ENCODE data around the gene IGF2.

DNA sequence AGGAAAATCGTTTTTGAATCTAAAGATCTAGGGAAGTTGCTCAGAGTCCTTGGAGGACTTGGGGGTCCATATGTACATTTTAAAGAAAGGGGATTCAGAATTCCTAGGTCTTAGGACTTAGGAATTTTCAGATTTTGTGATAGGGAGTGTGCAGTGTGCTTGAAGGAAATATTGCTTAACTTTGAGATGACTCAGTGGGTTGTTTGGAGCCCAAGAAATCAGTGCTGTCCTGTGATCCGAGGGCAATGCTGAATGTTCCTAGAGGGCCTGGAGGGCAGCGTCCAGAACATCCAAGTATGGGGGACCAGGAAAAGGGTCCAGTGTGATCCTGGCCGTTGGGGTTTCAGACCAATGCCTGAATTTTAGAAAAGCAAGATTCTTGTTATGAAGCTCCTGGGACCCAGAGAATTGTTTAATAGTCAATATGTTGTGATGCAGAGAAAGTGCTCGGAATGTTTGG lies 3.1 kb upstream of the IGF2 start:
- TF ChIP-seq NFXL1 (IDR thresholded peaks at IDR 0.05; ENCODE audit: borderline replicate concordance), result no peak
- TF ChIP-seq, protein P1, sequence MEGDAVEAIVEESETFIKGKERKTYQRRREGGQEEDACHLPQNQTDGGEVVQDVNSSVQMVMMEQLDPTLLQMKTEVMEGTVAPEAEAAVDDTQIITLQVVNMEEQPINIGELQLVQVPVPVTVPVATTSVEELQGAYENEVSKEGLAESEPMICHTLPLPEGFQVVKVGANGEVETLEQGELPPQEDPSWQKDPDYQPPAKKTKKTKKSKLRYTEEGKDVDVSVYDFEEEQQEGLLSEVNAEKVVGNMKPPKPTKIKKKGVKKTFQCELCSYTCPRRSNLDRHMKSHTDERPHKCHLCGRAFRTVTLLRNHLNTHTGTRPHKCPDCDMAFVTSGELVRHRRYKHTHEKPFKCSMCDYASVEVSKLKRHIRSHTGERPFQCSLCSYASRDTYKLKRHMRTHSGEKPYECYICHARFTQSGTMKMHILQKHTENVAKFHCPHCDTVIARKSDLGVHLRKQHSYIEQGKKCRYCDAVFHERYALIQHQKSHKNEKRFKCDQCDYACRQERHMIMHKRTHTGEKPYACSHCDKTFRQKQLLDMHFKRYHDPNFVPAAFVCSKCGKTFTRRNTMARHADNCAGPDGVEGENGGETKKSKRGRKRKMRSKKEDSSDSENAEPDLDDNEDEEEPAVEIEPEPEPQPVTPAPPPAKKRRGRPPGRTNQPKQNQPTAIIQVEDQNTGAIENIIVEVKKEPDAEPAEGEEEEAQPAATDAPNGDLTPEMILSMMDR (IDR thresholded peaks at IDR 0.05 in 2 of 3, conservative IDR thresholded peaks at IDR 0.05 in 1 of 3; ENCODE audit: control insufficient read depth in 2 of 3, extremely low read depth in 1 of 3, insufficient read depth in 1 of 3, low read depth in 3 of 3, low read length in 3 of 3), result no peak
- TF ChIP-seq ZNF384 (IDR thresholded peaks at IDR 0.05; ENCODE audit: borderline replicate concordance, low read depth, low read length), result no peak
- no peak for TF ChIP-seq RAD21 (IDR thresholded peaks at IDR 0.05; ENCODE audit: insufficient read depth, low read depth, low read length)
- TF ChIP-seq, protein P2, sequence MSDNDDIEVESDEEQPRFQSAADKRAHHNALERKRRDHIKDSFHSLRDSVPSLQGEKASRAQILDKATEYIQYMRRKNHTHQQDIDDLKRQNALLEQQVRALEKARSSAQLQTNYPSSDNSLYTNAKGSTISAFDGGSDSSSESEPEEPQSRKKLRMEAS (IDR thresholded peaks at IDR 0.05; ENCODE audit: low read depth, low read length), result no peak
- no peak for TF ChIP-seq BHLHE40 (IDR thresholded peaks at IDR 0.05; ENCODE audit: borderline replicate concordance in 1 of 2, low read depth in 2 of 2, low read length in 1 of 2)
- TF ChIP-seq SP1 (IDR thresholded peaks at IDR 0.05; ENCODE audit: low read depth, low read length), result no peak
- no peak for TF ChIP-seq EZH2 (IDR thresholded peaks at IDR 0.05; ENCODE audit: borderline replicate concordance, control insufficient read depth, low read depth, low read length)
- no peak for TF ChIP-seq CHD4 (IDR thresholded peaks at IDR 0.05)

Measured in GM12878 (cell line).